ENCODE measurements around the gene MCUB.

GRCh38 chr4:109589605-109590004 lies 29.6 kb downstream of the MCUB start:
- TF ChIP-seq POLR2A (IDR thresholded peaks at IDR 0.05; ENCODE audit: low read depth, low read length) (no peak), POLR2AphosphoS5 (IDR thresholded peaks at IDR 0.05; ENCODE audit: low read depth, low read length) (no peak), TAF1 (IDR thresholded peaks at IDR 0.05; ENCODE audit: borderline replicate concordance, low read depth, low read length) (no peak)
